ENCODE measurements around the gene SIPA1.
"Not testable (repeated sequence)": the region's sequence is repeated elsewhere in the genome, so short reads cannot be mapped to it uniquely, and the experiment has no call there.

The SIPA1 gene

GRCh38 chr11:65662247-65662798 is 24.4 kb downstream of the SIPA1 start:
- no peak for DNase-seq

- DNase-seq = peak; percentile 94
Measured at GRCh38 chr11:65662799-65663638, 25.1 kb downstream of the SIPA1 start, which contains the start of gene RELA. Gene RELA, minus strand, starts transcription at chr11:65662916. Its CDS starts 84 bp downstream, at chr11:65662832.

- DNase-seq = no peak
Measured at GRCh38 chr11:65663639-65664200, 25.8 kb downstream of the SIPA1 start.

- no peak for DNase-seq
Measured at GRCh38 chr11:65672180-65672860, 34.4 kb downstream of the SIPA1 start.

- DNase-seq = no peak
Measured at GRCh38 chr11:65672982-65673381, 35.1 kb downstream of the SIPA1 start.

- no peak for DNase-seq
Measured at GRCh38 chr11:65680192-65680743, 42.4 kb downstream of the SIPA1 start.

- DNase-seq = not testable (repeated sequence)
Measured at GRCh38 chr11:65683480-65683879, 45.6 kb downstream of the SIPA1 start.

- no peak for DNase-seq
Measured at GRCh38 chr11:65685981-65686380, 48.1 kb downstream of the SIPA1 start.

- DNase-seq = not testable (repeated sequence)
Measured at GRCh38 chr11:65691847-65692246, 53.9 kb downstream of the SIPA1 start.

- no peak for DNase-seq
Measured at GRCh38 chr11:65692367-65692766, 54.5 kb downstream of the SIPA1 start.

GRCh38 chr11:65695459-65696241 is 57.7 kb downstream of the SIPA1 start:
- DNase-seq = no peak

GRCh38 chr11:65696802-65697552 is 59.1 kb downstream of the SIPA1 start:
- DNase-seq = no peak

GRCh38 chr11:65698205-65698604 is 60.3 kb downstream of the SIPA1 start:
- no peak for DNase-seq

GRCh38 chr11:65699306-65699705 is 61.4 kb downstream of the SIPA1 start:
- no peak for DNase-seq

- DNase-seq = no peak
Measured at GRCh38 chr11:65700399-65700798, 62.5 kb downstream of the SIPA1 start.
